Muscle of leg (tissue), 11 donors: ENCODE measurements around the gene KCNA2. TPM values are rescaled to one million over a fixed set of nuclear protein-coding genes. Genes with fewer than 3 reads are reported as not detected.
A peak's percentile ranks its signal among the peaks of the same experiment; 100 is the strongest.

Source experiments
- DNase-seq: peaks from one replicate; pipeline ENCODE4 v3.0.0; 2013
- H3K27ac ChIP-seq: one replicate; pipeline ENCODE4 v1.5.1; 2013; ENCODE audit warnings: mild to moderate bottlenecking, low read length, control low read depth
- H3K27me3 ChIP-seq: one replicate; pipeline ENCODE4 v1.6.1; 2013; ENCODE audit warnings: low read length; ENCODE audit not compliant: control insufficient read depth, insufficient read depth
- H3K36me3 ChIP-seq: one replicate; pipeline ENCODE4 v1.6.1; 2013; ENCODE audit warnings: low read length; ENCODE audit not compliant: control insufficient read depth, insufficient read depth
- H3K4me1 ChIP-seq: one replicate; pipeline ENCODE4 v1.6.1; 2013; ENCODE audit warnings: low read length; ENCODE audit not compliant: control insufficient read depth, insufficient read depth
- H3K4me3 ChIP-seq: one replicate; pipeline ENCODE4 v1.5.1; 2013; ENCODE audit warnings: low read length, control low read depth
- H3K9me3 ChIP-seq: replicated peaks from 2 replicates; pipeline ENCODE4 v1.6.1; 2013; ENCODE audit warnings: low read depth, low read length; ENCODE audit not compliant: control insufficient read depth
- WGBS: methylation state at CpG from one replicate; pipeline ENCODE4 v1.1.5; 2013; ENCODE audit warnings: missing lambda C conversion rate; ENCODE audit not compliant: insufficient coverage; 5-methylcytosine and 5-hydroxymethylcytosine counted together
- polyA plus RNA-seq, 8 donors: library from polyadenylated mRNA; unstranded; fragments of 120-200 nt; gene quantifications; one replicate each; pipeline versions ENCODE4 v1.2.1 to v1.2.3, GENCODE V29; 2013; ENCODE audit warnings: inconsistent platforms in 1 of 8, low replicate concordance in 1 of 8; ENCODE audit not compliant: insufficient read length in 8 of 8, insufficient read depth in 1 of 8
- total RNA-seq: library from RNA; stranded (reverse); fragments of 120-200 nt; gene quantifications from one replicate; pipeline ENCODE4 v1.2.4, GENCODE V29; 2013

KCNA2 gene
- total and polyA plus RNA-seq, 9 donors = 0.68 to 3.0 (median 0.82) TPM

DNA sequence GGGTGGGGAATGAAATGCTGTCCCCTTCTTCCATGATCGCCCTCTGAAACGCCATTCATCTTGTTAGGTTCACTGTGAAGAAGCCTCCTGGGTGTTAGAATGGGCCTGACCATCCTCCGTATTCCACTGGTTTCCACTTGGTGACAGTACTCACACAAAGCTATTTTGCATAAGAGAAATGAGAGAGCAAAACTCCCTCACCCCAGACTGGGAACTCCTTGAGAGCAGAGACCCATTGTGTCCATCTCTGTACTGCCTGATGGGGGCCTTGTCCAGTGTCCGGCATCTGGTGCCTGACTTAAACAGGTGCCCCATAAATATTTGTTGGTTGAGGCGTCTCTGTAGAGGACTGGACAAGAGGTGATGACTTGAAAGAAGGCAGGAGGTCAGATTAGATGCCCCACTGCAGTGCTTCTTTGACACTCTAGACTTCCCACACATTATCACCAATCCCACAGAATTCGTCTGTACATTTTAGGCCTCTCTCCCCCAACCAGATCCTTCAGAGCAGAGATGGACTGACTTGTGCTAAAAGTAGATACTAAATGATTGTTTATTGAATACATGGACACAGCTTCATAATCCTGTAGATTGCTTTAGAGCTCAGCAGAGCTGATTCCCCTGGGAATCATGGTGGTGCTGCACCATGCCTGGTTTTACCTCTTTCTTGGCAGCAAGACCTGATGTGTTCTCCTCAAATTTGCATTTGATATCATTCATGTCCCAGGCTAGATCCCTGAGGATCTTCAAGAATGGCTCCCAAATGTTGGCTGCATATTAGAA is 22.4 kb upstream of the KCNA2 start:
- no peak for DNase-seq
- no peak overlapping the region for H3K27ac ChIP-seq
- H3K4me3 ChIP-seq = no peak overlapping the region
- no peaks in the 10 kb centered on the region for H3K9me3 ChIP-seq
- H3K36me3 ChIP-seq = no peaks in the 10 kb centered on the region
- H3K27me3 ChIP-seq = peaks cover 9% of the 10 kb centered on the region
- peaks cover 5% of the 10 kb centered on the region for H3K4me1 ChIP-seq
- 80% methylated on average over 2 of the region's 6 CpGs for WGBS

DNA sequence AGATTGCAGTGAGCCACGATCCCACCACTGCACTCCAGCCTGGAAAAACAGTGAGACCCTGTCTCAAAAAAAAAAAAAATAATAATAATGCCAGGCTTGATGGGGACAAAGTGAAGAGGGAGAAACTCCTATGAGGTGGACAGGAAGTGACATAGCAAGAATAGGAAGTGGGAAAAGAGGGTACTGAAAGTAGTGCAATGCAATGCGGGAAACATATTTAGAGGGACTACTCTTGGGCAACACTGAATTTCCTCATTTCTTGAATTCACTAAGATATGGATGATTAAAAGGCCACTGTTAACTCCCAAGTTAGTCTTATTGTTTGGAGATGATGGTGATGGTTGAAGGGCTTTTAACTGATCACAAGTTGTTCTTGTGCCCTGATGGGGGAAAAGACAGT is 21.6 kb upstream of the KCNA2 start:
- Histone ChIP-seq H3K4me1 (peaks cover 2% of the 10 kb centered on the region), H3K27me3 (peaks cover 10% of the 10 kb centered on the region), H3K9me3 (no peaks in the 10 kb centered on the region), H3K36me3 (no peaks in the 10 kb centered on the region), H3K4me3 (no peak overlapping the region), H3K27ac (no peak overlapping the region)
- WGBS = no CpG with 5 or more reads among the region's 2 CpGs
- DNase-seq = peak; percentile 19

DNA sequence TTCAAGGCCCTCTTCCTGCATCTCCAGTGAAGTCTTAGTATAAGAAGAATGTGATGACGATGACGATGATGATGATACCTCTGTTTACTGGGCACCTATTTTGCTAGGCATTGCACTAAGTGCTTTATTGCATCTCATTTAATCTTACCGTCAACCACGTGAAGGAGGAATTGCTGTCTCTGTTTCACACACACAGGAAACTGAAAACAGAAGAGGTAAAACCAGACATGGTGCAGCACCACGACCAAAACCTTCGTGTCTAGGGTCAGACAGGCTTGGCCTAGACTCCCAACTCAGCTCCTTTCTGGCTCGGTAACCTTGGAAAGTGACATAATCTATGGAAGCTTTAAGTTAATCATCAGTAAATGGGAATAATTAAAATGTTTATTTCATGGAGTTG is 20.7 kb upstream of the KCNA2 start:
- Histone ChIP-seq H3K9me3 (no peaks in the 10 kb centered on the region), H3K27ac (no peak overlapping the region), H3K36me3 (no peaks in the 10 kb centered on the region), H3K27me3 (peaks cover 10% of the 10 kb centered on the region), H3K4me3 (no peak overlapping the region), H3K4me1 (peaks cover 2% of the 10 kb centered on the region)
- no peak for DNase-seq
- WGBS = 50% methylated on average over 2 of the region's 7 CpGs

GRCh38 chr1:110620686-110621085 is 14.5 kb upstream of the KCNA2 start:
- Histone ChIP-seq H3K9me3 (no peaks in the 10 kb centered on the region), H3K36me3 (no peaks in the 10 kb centered on the region), H3K27me3 (peaks cover 40% of the 10 kb centered on the region), H3K4me1 (peaks cover 5% of the 10 kb centered on the region), H3K27ac (no peak overlapping the region), H3K4me3 (no peak overlapping the region)
- no peak for DNase-seq
- 79% methylated on average over 2 of the region's 7 CpGs for WGBS

DNA sequence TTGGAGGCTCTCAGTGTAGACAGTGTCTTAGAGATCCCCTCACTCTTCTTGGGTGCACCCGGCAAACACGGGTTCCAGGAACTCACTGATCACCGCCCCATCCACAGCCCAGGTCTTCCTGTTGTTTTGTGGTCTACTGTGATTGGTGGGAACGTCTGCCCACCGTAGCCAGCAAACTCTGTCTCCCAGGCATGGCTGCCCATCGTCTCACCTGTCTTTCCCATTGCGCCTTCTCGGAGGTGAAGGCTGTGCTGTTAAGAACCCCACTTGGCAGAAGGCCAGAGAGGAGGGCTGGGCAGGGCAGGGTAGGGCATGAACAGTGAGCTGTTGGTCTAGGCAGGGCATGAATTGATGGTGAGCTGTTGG is 14.1 kb upstream of the KCNA2 start:
- peaks cover 44% of the 10 kb centered on the region for H3K27me3 ChIP-seq
- no peaks in the 10 kb centered on the region for H3K9me3 ChIP-seq
- no peak for DNase-seq
- no peaks in the 10 kb centered on the region for H3K36me3 ChIP-seq
- peaks cover 5% of the 10 kb centered on the region for H3K4me1 ChIP-seq
- 55% methylated on average over 6 of the region's 8 CpGs for WGBS
- no peak overlapping the region for H3K27ac ChIP-seq
- no peak overlapping the region for H3K4me3 ChIP-seq

- H3K4me1 ChIP-seq = peaks cover 5% of the 10 kb centered on the region
- H3K4me3 ChIP-seq = no peak overlapping the region
- no peaks in the 10 kb centered on the region for H3K9me3 ChIP-seq
- H3K27ac ChIP-seq = no peak overlapping the region
- WGBS = 4% methylated on average over 14 of the region's 27 CpGs
- H3K36me3 ChIP-seq = no peaks in the 10 kb centered on the region
- peaks cover 47% of the 10 kb centered on the region for H3K27me3 ChIP-seq
- DNase-seq = peak; percentile 71
Measured at GRCh38 chr1:110619412-110620249, 13.5 kb upstream of the KCNA2 start.

DNA sequence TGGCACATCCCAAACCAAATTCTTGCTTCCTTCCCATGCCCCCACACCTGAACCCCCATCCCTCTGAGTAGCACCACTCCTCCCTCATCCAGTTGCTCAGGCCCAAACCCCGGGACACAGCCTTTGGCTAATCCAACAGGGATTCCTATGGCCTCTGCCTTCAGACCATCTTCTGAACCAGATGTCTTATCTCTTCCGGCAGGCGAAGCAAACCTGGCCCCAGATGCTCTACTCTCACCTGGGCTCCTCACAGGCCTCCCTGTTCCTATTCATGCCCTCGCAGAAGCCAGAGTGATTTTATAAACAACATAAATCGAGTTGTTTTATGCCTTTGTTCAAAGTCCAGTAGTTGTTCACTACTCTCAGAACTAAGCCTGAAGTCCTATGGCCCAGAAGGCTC is 12.5 kb upstream of the KCNA2 start:
- Histone ChIP-seq H3K4me1 (peaks cover 5% of the 10 kb centered on the region), H3K36me3 (no peaks in the 10 kb centered on the region), H3K27me3 (peaks cover 49% of the 10 kb centered on the region), H3K9me3 (no peaks in the 10 kb centered on the region), H3K4me3 (no peak overlapping the region), H3K27ac (no peak overlapping the region)
- DNase-seq = no peak
- 68% methylated on average over 5 of the region's 5 CpGs for WGBS

GRCh38 chr1:110617589-110617988 is 11.4 kb upstream of the KCNA2 start:
- H3K4me3 ChIP-seq = no peak overlapping the region
- peaks cover 55% of the 10 kb centered on the region for H3K27me3 ChIP-seq

DNA sequence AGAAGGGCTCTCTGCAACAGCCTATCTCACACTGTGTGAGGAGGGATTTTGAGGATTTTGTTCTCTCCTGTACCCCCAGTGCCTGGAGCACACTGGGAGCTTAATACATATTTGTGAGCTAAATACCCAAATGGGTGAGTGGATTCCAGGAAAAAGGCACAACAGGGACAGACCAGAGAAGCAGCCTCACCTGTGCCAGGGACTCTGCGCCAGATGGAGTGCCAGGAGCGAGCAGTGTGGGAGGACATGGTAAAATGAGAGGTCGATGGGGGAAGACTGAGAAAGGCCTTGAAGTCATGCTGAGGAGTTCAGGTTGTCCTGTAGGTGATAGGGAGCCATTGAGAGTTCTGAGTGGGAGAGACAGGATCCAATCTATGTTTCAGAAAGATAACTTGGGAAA is 11.0 kb upstream of the KCNA2 start:
- H3K36me3 ChIP-seq = no peaks in the 10 kb centered on the region
- H3K27me3 ChIP-seq = peaks cover 58% of the 10 kb centered on the region
- H3K9me3 ChIP-seq = no peaks in the 10 kb centered on the region
- no peak for DNase-seq
- peaks cover 5% of the 10 kb centered on the region for H3K4me1 ChIP-seq
- WGBS = 78% methylated on average over 3 of the region's 3 CpGs
- no peak overlapping the region for H3K4me3 ChIP-seq
- H3K27ac ChIP-seq = no peak overlapping the region

More at GRCh38 chr1:110617589-110617988, 11.4 kb upstream of the KCNA2 start:
- no peaks in the 10 kb centered on the region for H3K36me3 ChIP-seq
- H3K9me3 ChIP-seq = no peaks in the 10 kb centered on the region
- WGBS = 80% methylated on average over 5 of the region's 5 CpGs
- H3K27ac ChIP-seq = no peak overlapping the region
- no peak for DNase-seq
- peaks cover 5% of the 10 kb centered on the region for H3K4me1 ChIP-seq

DNA sequence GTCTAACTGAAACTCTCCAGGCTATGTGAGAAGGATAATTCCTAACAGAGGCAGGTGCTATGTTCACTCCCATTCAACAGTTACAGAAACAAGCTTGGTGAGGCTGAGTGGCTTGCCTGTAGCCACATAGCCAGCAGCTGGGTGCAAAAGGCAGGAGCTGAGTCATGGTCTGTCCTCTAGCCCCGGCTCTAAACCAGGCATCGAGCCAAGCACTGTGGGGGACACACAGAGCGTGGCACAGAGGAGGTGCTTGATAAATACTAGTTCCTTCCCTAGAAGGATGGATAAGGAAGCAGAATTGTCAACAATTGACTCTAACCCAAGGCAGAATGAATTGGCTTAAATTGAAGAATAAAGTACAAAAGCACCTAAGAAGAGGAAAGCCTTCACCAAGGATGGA is 10.4 kb upstream of the KCNA2 start:
- peaks cover 5% of the 10 kb centered on the region for H3K4me1 ChIP-seq
- peaks cover 62% of the 10 kb centered on the region for H3K27me3 ChIP-seq
- no peak for DNase-seq
- 28% methylated on average over 3 of the region's 3 CpGs for WGBS
- H3K4me3 ChIP-seq = no peak overlapping the region
- no peaks in the 10 kb centered on the region for H3K9me3 ChIP-seq
- no peak overlapping the region for H3K27ac ChIP-seq
- no peaks in the 10 kb centered on the region for H3K36me3 ChIP-seq
